Measurements from ENCODE around the gene ZNF48. TPM values are rescaled to one million over a fixed set of nuclear protein-coding genes. Genes with fewer than 3 reads are reported as not detected.

ZNF48 gene
- total and polyA plus RNA-seq, 2 donors (not counting 1 experiment from before 2014, with no cell fraction given): 8.4 to 13.3 TPM

GRCh38 chr16:30445408-30446202 lies 50.4 kb downstream of the ZNF48 start, which contains the start of gene SEPHS2:
Gene SEPHS2 (minus strand): TSS chr16:30445874. CDS start chr16:30445727, 147 bp downstream.
- Histone ChIP-seq H3K4me3 (ENCODE audit: control extremely low read depth in 1 of 5, extremely low read depth in 1 of 5, insufficient read depth in 1 of 5, low read depth in 2 of 5, low read length in 4 of 5) (peak within 1 kb of the TSS; percentile 74 to 99 (median 78)), H4K20me1 (ENCODE audit: control insufficient read depth, insufficient read depth, low read length, poor library complexity, severe bottlenecking) (peaks cover 22% of the 10 kb centered on the region), H3K9ac (ENCODE audit: low read length) (peak within 1 kb of the TSS; percentile 74), H3K27ac (ENCODE audit: low read length in 2 of 2) (peak within 1 kb of the TSS; percentile 78 to 85), H3K4me1 (ENCODE audit: control insufficient read depth in 2 of 2, insufficient read depth in 2 of 2, low read length in 2 of 2) (peaks cover 29 to 36% of the 10 kb centered on the region in 2 donors), H3K36me3 (replicated peaks in 1 of 2; ENCODE audit: control extremely low read depth in 1 of 2, control insufficient read depth in 1 of 2, extremely low read depth in 1 of 2, insufficient read depth in 2 of 2, low read length in 1 of 2) (peaks cover 0 to 18% of the 10 kb centered on the region in 2 experiments), H3K4me2 (replicated peaks; ENCODE audit: low read depth, low read length, poor library complexity, severe bottlenecking) (peak within 1 kb of the TSS; percentile 72), H3K27me3 (replicated peaks in 1 of 4; ENCODE audit: control extremely low read depth in 1 of 4, control insufficient read depth in 3 of 4, insufficient read depth in 4 of 4, low read length in 3 of 4) (no peaks in the 10 kb centered on the region), H3K9me3 (ENCODE audit: control extremely low read depth in 1 of 3, control insufficient read depth in 2 of 3, insufficient read depth in 1 of 3, low read length in 2 of 3) (peaks cover 0 to 6% (median 0%) of the 10 kb centered on the region in 3 donors), H2AFZ (ENCODE audit: insufficient read depth, low read depth, low read length, poor library complexity, severe bottlenecking) (peak within 1 kb of the TSS; percentile 81), H3K79me2 (ENCODE audit: control insufficient read depth, insufficient read depth, low read length) (peaks cover 25% of the 10 kb centered on the region)
- TF ChIP-seq, protein P1, sequence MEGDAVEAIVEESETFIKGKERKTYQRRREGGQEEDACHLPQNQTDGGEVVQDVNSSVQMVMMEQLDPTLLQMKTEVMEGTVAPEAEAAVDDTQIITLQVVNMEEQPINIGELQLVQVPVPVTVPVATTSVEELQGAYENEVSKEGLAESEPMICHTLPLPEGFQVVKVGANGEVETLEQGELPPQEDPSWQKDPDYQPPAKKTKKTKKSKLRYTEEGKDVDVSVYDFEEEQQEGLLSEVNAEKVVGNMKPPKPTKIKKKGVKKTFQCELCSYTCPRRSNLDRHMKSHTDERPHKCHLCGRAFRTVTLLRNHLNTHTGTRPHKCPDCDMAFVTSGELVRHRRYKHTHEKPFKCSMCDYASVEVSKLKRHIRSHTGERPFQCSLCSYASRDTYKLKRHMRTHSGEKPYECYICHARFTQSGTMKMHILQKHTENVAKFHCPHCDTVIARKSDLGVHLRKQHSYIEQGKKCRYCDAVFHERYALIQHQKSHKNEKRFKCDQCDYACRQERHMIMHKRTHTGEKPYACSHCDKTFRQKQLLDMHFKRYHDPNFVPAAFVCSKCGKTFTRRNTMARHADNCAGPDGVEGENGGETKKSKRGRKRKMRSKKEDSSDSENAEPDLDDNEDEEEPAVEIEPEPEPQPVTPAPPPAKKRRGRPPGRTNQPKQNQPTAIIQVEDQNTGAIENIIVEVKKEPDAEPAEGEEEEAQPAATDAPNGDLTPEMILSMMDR (IDR thresholded peaks at IDR 0.05): peak; percentile 47
- no peak for TF ChIP-seq EZH2 (IDR thresholded peaks at IDR 0.05; ENCODE audit: borderline replicate concordance, insufficient read depth, low read depth, low read length, poor library complexity, severe bottlenecking)
- POLR2A ChIA-PET: interaction anchor here (0.8 to 2.1 kb wide), 7 partner anchors 13 to 126 kb away, joined by 3 to 6 read pairs (median 3); partner anchors contain the start of genes DCTPP1, ITGAL and ZNF688
- no peaks in the 10 kb centered on the region for H3K9me3 Mint-ChIP-seq (ENCODE audit: insufficient read depth)
- peak within 1 kb of the TSS; percentile 97 for H3K27ac Mint-ChIP-seq
- peak within 1 kb of the TSS; percentile 96 for H3K4me3 Mint-ChIP-seq
- intact Hi-C loops (cut with micrococcal nuclease): loop anchor here (1.0 to 2.0 kb wide), 5 partner anchors 13 to 82 kb away; partner anchors contain the start of genes DCTPP1 and ITGAL
- under 1% methylated on average over 56 of the region's 59 CpGs for WGBS (ENCODE audit: insufficient coverage)
- no peaks in the 10 kb centered on the region for H3K27me3 Mint-ChIP-seq
- CTCF ChIA-PET: interaction anchor here (0.7 to 7.4 kb wide), 6 partner anchors 14 to 152 kb away, joined by 4 to 77 read pairs (median 20); partner anchors contain the start of genes DCTPP1, ITGAL and ZNF747
- DNase-seq: peak; percentile 96
- H3K4me1 Mint-ChIP-seq: peaks cover 42% of the 10 kb centered on the region
- peak; percentile 96 for ATAC-seq (ENCODE audit: low read depth)
